Endometrium (tissue), 2 donors: Measurements from ENCODE around the gene RAB42.
"Not testable (repeated sequence)": the region's sequence is repeated elsewhere in the genome, so short reads cannot be mapped to it uniquely, and the experiment has no call there.

ENCODE experiments used
- FAIRE-seq: peaks from 2 replicates; lab custom pipeline; 2012; peaks lifted over from hg19 to GRCh38; lab: Jason Lieb, UNC
- donor health status: control.
- donor health status: control.

The RAB42 gene, protein sequence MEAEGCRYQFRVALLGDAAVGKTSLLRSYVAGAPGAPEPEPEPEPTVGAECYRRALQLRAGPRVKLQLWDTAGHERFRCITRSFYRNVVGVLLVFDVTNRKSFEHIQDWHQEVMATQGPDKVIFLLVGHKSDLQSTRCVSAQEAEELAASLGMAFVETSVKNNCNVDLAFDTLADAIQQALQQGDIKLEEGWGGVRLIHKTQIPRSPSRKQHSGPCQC

DNA sequence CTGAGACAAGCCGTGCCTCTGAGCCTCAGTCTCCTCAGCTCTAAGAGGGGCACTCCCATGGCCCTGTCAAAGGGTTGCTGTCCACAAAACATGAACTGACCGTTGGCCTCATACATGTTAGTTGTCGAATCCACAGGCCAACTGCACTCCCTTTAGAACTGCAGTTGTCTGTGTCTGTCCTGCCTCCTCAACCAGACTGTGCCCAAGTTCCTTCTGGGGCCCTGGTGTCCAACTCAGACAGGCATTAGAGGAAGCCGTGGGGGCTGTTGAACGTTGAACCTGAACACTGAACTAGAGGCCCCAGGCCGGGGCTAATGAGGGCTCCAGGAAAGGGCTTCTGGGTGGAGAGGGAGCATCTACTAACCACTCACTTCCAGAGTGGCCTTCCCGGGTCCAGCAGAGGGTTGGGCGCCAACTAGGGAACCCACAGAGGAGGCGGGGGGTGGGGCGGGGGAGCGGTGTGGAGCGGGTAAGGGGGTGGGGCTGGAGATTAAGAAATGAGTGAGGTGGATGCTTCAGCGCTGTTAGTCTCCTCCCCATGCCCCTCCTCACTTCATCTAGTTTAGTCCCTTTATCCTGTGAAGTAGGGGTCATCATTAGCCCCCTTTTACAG, at the start of gene RAB42:
Gene RAB42, plus strand, starts transcription at position 558 of the 613 bp plus-strand sequence. CDS start 247 bp downstream, outside the sequence.
- FAIRE-seq, result no peak

DNA sequence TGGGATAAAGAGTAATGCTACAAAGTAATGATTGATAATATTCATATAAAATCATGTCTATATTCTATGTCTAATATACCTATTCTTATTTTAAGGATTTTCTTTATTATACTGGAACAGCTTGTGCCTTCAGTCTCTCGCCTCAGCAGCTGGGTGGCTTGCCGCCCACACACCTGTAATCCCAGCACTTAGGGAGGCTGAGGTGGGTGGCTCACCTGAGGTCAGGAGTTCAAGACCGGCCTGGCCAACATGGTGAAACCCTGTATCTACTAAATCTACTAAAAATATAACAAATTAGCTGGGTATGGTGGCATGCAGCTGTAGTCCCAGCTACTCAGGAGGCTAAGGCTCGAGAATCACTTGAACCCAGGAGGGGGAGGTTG, 46.8 kb upstream of the RAB42 start:
- FAIRE-seq, result no peak

DNA sequence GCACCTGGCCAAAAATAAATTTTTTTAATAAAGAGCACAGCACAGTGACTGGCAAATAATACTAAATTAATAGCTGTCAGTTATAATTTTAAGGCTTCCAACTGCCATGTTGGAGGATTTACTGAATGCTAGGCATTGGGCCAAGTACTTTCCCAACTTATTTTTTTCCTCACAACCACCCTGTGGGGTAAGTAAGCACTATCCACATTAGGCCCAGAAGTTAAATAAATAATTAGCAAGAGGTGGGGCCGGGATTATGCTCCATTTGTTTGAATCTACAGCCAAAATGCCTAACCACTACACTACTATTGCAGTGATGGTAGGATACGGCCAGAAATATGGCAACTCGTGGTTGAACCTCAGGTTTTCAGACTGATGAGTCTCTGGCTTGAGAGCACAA, 43.7 kb upstream of the RAB42 start:
- FAIRE-seq, result no peak

DNA sequence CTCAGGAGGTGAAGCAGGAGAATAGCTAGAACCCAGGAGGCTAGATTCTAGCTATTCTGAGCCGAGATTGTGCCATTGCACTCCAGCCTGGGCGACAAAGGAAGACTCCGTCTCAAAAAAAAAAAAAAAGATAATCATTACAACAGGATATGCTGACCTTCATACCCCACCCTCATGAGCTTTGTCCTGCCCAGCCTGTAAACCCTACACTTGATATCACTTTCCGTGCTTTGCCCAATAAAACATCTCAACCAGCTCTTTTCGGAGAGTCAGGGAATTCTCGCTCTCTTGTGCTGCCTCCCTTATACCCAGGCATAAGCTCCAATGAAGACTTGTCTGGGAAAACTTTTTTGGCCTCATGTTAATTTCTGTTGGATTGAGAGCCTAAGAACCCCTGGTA, 40.7 kb upstream of the RAB42 start:
- no peak for FAIRE-seq

DNA sequence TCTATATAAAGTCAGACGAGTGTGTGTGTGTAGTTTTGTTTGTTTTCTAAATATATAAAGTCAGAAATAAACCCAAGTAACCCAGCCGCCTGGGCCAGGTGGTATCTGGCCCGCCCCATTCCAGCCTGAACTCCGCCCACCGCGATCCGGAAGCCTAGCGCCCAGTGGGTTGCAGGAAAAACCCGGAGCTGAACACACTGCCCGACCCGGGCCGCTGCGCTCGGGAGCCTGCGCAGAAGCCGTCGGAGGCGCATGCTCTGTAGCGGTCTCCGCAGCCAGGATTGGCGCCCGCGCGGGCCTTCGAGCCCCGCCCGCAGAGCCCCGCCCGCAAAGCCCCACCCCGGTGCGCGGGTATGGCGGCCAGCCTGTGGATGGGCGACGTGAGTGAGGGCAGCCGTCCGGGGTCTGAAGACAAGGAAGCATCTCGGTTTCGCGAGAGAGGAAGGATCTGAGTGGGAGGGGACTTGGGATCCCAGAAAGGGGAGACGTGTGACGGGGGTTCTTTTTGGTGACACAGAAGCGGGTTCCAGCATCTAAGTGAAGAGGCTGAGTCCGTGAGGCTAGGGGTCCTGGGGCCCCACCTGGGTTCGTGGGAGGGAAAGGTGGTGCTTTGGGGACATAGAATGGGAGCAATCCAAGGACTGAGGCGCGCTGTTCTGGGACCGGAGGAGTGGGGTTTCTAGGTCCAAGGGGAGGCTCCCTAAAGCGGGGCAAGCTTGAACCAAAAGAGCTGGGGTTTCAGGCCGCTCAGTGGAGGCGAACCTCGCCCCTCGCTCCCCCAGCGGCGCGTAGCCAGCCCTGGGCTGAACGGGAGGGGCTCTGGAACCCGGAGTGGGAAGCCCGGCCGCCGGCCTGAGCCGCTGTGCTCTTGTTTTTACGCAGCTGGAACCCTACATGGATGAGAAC, 39.1 kb upstream of the RAB42 start, which contains the start of gene TRNAU1AP:
Gene TRNAU1AP, plus strand, starts transcription at position 328 of the 906 bp plus-strand sequence. Its CDS starts 26 bp downstream, at position 354.
- FAIRE-seq, result peak; percentile 75

DNA sequence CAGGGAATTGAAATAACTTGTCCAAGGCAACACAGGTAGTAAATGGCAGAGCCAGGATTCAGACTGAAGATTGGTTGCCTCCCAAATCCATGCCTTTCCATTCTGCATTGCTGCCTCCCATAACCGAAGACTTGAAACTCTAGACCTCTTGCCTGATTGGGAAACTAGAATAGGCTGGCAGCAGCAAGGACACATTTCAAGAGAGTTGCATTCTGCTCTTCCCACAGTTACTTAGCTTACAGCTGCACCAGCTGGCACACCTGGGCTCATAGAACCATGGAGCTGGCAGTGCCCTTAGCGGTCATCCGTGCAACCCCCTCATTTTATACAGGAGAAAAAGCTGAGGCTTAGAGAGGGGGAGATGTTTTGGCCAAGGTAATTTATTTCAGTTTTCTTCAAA, 31.2 kb upstream of the RAB42 start:
- FAIRE-seq, result no peak

DNA sequence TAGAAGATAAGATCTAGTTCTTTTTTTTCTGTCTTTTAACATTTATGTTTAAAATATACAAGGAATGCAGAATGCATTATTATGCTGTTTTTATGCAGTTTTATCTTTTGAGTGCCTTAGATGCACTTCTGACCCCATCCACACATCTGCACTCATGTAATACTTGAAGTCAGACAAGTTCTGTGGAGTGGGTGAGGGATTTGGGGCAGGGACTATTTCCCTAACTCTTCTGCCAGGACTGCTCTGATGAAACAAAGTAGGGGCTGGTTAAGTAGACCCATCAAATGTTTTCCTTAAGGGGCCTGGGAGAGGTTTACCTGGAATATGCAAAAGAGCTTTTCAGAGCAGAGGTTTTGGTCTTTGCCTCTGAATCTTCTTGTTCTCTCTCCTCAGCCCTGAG, 27.8 kb upstream of the RAB42 start:
- FAIRE-seq, result no peak

DNA sequence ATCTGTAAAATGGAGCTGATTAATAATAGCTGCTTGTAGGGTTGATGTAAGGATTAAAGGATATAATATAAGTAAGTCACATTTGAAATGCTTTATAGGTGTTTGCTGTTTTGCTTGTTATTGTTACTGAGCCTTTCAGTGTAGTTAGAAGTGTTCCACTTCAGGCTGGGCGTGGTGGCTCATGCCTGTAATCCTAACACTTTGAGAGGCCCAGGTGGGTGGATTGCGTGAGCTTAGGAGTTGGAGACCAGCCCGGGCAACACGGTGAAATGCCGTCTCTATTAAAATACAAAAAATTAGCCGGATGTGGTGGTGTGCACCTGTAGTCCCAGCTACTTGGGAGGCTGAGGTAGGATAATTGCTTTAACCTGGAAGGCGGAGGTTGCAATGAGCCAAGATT, 27.0 kb upstream of the RAB42 start:
- FAIRE-seq, result no peak

DNA sequence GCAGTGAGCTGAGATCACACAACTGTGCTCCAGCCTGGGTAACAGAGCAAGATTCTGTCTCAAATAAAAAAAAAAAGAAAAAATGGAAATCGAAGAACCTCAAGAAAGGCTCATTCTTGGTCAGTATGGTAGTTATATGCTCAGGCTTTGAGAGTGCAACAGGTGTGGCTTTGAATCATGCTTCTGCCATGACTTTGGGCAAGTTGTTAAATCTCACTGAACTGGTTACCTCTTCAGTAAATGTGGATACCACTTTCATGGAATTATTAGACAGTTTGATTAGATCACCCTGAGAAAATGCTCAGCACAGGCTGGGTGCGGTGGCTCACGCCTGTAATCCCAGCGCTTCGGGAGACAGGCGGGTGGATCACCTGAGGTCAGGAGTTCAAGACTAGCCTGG, 26.3 kb upstream of the RAB42 start:
- no peak for FAIRE-seq

DNA sequence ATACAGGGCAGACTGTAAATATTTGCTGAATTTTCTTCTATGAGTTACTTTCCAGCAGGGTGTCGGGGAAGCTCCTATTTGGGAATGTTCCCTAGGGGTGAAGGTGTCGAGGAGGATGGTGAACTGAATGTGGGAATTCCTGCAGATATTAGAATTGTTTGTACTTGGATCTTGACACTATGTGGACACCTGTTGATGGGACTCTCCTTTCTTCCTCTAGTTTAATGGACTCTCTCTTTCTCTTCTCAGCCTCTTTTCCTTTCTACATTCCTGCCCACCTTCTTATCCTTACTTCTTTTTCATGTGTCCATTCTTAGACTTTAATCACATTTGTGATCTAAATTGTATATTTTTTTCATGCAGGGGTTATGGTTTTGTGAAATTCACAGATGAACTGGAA, 25.1 kb upstream of the RAB42 start:
- FAIRE-seq, result no peak

DNA sequence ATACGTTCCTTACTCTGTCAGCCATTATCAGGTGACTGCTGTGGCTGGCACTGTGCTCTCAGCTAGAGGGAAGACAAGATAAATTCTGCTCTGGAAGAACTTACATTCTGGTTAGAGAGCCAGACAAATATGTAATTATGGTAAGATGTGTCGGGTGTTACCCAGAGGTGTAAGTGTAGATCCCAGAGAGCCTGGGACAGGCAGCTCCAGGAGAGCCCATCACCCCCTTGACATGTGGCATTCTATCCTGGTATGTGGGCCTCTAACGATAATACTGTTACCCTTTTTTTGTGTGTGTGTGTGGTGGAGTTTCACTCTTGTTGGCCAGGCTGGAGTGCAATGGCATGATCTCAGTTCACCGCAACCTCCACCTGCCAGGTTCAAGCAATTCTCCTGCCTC, 20.2 kb upstream of the RAB42 start:
- FAIRE-seq, result no peak

DNA sequence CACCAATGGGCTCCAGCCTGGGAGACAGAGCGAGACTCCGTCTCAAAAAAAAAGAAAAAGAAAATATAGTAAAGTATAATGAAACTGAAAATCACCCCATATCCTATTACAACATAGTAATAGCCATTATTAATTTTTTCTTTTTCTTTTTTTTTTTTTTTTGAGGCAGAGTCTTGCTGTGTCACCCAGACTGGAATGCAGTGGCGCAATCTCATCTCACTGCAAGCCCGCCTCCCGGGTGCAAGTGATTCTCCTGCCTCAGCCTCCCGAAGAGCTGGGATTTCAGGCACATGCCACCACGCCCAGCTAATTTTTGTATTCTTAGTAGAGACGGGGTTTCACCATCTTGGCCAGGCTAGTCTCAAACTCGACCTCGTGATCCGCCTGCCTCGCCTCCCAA, 19.2 kb upstream of the RAB42 start:
- FAIRE-seq, result not testable (repeated sequence)

DNA sequence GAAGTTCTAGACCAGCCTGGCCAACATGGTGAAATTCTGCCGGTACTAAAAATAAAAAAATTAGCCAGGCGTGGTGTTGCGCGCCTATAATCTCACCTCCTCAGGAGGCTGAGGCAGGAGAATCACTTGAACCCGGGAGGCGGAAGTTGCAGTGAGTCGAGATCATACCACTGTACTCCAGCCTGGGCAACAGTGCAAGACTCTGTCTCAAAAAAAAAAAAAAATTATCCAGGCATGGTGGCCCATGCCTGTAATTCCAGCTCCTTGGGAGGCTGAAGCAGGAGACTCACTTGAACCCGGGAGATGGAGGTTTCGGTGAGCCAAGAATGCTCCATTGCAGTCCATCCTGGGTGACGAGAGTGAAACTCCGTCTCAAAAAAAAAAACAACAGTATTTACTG, 18.5 kb upstream of the RAB42 start:
- FAIRE-seq, result no peak

DNA sequence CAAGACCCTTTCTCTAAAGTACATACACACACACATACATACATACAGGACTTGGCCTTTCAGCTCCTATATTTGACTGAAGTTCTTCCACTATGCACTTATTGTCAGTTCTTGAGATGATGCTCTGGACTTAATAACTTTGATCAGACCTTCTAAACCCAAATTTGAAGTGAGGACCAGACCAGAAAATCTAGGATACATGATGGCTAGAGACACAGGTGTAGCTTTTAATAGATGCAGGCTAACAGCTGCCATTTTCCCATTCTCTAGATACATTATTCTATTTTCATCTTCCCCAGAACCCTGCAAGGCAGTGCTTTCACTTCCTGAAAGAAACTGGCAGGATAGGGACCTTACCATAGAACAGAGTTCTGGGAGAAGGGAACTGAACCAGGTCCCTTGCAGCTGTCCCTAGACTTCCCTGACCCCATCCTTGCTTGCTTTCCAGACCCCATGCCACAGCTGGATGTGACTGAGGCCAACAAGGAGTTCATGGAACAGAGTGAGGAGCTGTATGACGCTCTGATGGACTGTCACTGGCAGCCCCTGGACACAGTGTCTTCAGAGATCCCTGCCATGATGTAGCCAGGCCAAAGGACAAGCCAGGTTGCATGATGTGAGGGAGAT, 14.9 kb upstream of the RAB42 start:
- no peak for FAIRE-seq

DNA sequence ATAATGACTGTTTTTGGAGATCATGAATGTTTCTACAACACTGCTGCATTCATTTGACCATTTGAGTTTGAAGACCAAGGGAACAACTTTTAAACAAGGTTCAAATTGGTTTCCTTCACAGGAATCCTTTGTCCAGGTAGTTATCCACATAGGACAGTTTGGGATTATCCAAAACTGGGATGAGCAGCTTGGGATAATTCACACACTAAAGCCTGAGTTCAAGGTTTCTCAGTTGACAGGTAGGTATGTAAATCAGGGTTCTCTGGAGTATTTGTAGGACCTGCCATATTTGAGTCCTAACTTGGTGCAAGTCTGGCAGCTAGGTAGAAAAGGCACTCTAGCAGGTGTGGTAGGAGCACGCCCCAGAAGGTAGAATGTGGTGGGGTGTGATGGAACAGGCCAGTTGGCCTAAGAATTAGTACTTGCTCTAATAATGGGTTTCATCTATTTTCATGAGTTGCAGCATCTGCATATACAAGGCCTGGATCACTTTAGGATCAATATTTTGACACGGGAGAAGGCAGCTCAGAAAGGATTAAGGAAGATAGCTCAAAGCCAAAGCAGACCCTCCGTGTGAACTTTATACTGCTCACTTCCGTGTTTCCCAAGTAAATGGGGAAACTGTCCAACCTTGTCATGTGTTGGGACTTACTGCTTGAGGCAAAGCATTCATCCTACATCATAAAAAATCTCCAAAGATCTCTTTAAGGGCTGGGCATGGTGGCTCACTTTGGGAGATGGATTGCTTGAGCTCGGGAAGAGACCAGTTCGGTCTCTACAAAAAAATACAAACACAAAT, 14.1 kb upstream of the RAB42 start:
- FAIRE-seq, result no peak

DNA sequence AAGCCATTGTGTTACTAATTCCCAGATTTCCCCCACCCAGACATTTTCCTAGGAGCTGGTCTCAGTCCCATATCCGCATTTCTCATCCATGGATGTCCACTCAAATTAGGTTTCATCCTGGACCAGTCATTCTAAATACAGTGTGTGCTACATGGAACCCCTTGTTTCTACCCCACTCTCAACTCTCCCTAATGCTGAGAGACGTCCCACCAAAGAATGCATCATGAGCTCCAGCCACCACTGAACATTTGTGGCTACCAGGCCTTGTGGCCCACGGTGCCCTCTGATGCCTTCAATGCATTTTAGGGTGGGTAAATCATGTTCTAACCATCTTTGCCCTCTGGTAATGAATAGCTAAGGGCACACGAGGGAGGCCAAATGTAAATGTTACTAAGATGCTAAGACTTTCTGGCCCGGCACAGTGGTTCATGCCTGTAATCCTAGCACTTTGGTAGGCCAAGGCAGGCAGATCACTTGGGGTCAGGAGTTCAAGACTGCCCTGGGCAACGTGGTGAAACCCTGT, 13.3 kb upstream of the RAB42 start:
- FAIRE-seq, result no peak

DNA sequence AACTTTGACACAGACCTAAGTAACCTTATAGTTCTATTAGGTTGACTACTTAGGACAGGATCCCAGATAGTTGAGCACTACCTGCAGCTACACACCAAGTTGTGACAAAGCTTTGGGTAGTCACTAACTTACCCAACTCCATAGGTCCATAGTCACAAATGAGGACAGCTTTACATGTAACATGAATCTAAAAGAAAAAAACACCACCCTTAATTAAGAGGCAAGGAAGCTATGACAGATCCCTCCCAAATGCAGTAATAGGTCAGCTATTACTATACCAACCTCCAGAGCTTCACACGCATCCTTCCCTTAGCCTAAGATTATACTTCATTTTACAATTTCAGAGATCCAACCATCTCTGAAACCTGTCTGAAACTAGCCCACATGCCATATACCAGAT, 12.7 kb upstream of the RAB42 start:
- FAIRE-seq, result no peak

DNA sequence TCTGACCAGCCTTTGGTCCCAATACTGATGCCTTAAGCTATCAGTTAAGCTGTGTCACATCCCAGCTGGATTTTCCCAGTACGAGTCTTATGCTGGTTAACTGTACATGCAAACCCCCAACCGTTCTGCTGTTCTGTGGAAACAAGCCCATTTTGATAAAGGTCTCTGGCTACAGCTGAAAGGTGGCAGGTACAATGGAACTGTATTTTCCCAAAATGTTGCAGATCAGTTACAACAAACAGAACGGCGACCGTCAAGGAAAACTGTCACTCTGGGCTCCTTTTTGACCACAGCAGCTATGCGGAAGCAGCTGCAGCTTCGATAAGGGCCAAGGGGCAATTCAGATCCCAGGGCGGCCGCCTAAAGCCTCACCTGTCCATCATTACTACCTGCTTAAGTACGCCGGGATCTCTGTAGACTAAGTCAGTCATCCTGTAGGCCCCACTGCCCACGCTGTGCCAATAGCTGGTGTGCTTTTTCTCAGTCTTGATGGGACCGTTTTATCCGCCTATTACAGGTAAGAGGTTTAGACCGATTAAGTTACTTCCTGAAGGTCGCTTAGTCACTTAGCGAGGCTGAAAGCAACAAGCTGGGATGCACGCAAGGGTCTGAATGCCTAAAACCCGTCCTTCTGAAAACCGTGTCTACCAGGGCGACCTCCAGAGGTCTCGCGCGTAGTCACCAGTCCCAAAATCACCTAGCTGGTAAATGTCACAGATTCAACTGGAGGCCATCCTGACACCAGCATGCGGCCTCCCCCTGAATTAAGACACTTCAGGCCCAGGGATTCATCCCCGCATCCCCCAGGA, 11.1 kb upstream of the RAB42 start:
- FAIRE-seq, result no peak

DNA sequence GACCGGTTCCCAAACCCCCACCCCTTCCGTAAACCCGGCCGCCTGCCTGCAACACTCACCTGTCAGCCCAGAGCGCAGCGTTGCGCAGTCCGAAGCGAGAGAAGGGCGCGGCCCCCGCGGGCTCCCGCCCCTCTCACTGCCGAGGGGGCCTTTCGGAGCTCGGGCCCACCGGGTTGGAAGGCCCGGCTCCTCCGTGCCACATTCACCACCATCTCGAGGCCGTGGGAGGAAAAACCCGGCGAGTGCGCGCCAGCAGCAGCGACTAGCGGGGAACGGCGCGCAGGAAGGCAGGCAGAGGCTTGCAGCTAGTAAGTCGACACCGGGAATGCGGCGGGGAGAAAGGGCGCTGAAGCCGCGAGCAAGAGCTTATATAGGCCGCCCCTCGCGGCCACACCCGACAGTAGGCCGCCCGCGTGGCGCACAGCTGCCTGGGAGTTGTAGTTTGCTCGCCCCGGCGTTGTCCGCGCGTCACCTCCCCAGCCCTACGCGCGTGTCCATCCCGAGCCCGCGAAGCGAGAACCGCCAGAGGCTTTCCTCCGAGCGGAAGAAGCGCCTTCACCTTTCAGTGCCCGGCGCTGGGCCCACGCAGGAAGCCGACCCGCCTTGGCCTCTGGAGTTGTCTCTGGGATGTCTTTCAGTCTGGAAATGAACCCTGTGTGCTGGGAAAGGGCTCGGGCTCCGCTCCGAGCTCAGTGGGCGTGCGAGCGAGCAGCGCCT, 10.4 kb upstream of the RAB42 start:
- FAIRE-seq, result no peak

DNA sequence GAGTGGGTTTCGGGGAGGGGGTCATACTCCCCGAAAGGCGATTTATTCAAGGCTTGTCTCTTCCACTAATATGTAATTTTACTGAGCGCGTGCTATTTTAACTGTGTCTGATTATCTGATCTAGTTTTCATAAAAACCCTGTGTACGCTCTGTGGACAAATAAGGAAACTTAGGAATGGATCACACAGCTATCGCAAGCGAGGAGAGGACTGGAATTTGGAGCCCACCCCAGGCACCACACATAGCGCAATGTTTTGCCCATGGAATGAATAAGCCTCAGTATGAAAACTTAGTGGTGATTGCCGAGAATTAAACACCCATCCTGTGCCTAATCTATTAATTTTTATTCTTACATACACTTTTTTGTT, 9.8 kb upstream of the RAB42 start:
- FAIRE-seq, result no peak
